H1 (cell line): ENCODE measurements around the gene CEMP1. TPM values are rescaled to one million over a fixed set of nuclear protein-coding genes. Genes with fewer than 3 reads are reported as not detected.

Experiments used
- CTCF ChIA-PET: fragments of 300-600 bp; sonication (Branson Sonifier 250); formaldehyde crosslinking; loops from one replicate; lab custom pipeline; 2021; ENCODE audit not compliant: partially characterized antibody; lab: Charles Lee
- POLR2A ChIA-PET: fragments of 300-600 bp; sonication (Branson Sonifier 250); formaldehyde crosslinking; loops from one replicate; lab custom pipeline; 2021; ENCODE audit warnings: inconsistent platforms; ENCODE audit not compliant: partially characterized antibody; lab: Charles Lee
- DNase-seq, 2 experiments: peaks; one replicate each; pipeline versions ENCODE4 v3.0.0 to v3.0.0-alpha.2; 2010 to 2022; ENCODE audit warnings: low spot score in 2 of 2, low read depth in 1 of 2, mixed read lengths in 1 of 2
- FAIRE-seq: peaks from 2 replicates; lab custom pipeline; 2011; peaks lifted over from hg19 to GRCh38; lab: Jason Lieb, UNC
- H2AFZ ChIP-seq: 2 replicates; pipeline ENCODE4 v1.8.1; 2012; ENCODE audit warnings: low read length, inconsistent platforms
- H2AK5ac ChIP-seq: 2 replicates; pipeline ENCODE4 v1.6.1; 2013; ENCODE audit warnings: low read depth, low read length
- H2BK120ac ChIP-seq: replicated peaks from 2 replicates; pipeline ENCODE3; 2013; ENCODE audit warnings: low read depth, low read length, inconsistent platforms
- H2BK12ac ChIP-seq: 2 replicates; pipeline ENCODE4 v1.6.1; 2013; ENCODE audit warnings: low read depth, low read length
- H2BK15ac ChIP-seq: 2 replicates; pipeline ENCODE4 v1.6.1; 2013; ENCODE audit warnings: low read length
- H2BK20ac ChIP-seq: 2 replicates; pipeline ENCODE4 v1.6.1; 2013; ENCODE audit warnings: low read length
- H2BK5ac ChIP-seq: 2 replicates; pipeline ENCODE4 v1.6.1; 2013; ENCODE audit warnings: low read depth, low read length
- H3K14ac ChIP-seq: 2 replicates; pipeline ENCODE4 v1.6.1; 2013; ENCODE audit warnings: inconsistent platforms; ENCODE audit not compliant: insufficient read length
- H3K18ac ChIP-seq: 2 replicates; pipeline ENCODE4 v1.6.1; 2013; ENCODE audit warnings: low read length; ENCODE audit errors: extremely low read depth
- H3K23ac ChIP-seq: 2 replicates; pipeline ENCODE4 v1.6.1; 2013; ENCODE audit warnings: inconsistent platforms; ENCODE audit not compliant: insufficient read length
- H3K23me2 ChIP-seq: 2 replicates; pipeline ENCODE4 v1.6.1; 2013; ENCODE audit warnings: low read depth, low read length
- H3K27ac ChIP-seq: 2 replicates; pipeline ENCODE4 v1.6.1; 2011; ENCODE audit warnings: low read depth, low read length, inconsistent platforms
- H3K27me3 ChIP-seq, 4 experiments: replicated peaks in 1 of 4; 1 replicate in 1 of 4; 2 replicates in 3 of 4; pipeline versions ENCODE4 v1.6.1 to v1.8.1; 2011 to 2013; ENCODE audit warnings: low read length in 3 of 4, mild to moderate bottlenecking in 3 of 4, inconsistent platforms in 2 of 4, mixed read lengths in 2 of 4, moderate library complexity in 1 of 4; ENCODE audit not compliant: control insufficient read depth in 3 of 4, insufficient read depth in 3 of 4; ENCODE audit errors: extremely low read depth in 1 of 4
- H3K36me3 ChIP-seq, 4 experiments: 2 replicates each; pipeline versions ENCODE4 v1.6.1 to v1.8.1; 2011 to 2013; ENCODE audit warnings: mild to moderate bottlenecking in 4 of 4, low read length in 3 of 4, moderate library complexity in 2 of 4, control low read depth in 1 of 4, inconsistent platforms in 1 of 4; ENCODE audit not compliant: insufficient read depth in 4 of 4, control insufficient read depth in 2 of 4
- H3K4ac ChIP-seq: replicated peaks from 2 replicates; pipeline ENCODE3; 2013; ENCODE audit warnings: low read length, low read depth, mixed read lengths, inconsistent platforms; ENCODE audit not compliant: insufficient read length
- H3K4me1 ChIP-seq, 4 experiments: replicated peaks in 1 of 4; 1 replicate in 1 of 4; 2 replicates in 3 of 4; pipeline versions ENCODE4 v1.6.1 to v1.8.1; 2011 to 2013; ENCODE audit warnings: low read length in 3 of 4, inconsistent platforms in 2 of 4, mixed read lengths in 1 of 4; ENCODE audit not compliant: insufficient read depth in 4 of 4, control insufficient read depth in 3 of 4
- H3K4me2 ChIP-seq, 2 experiments: 2 replicates each; pipeline versions ENCODE4 v1.6.1 to v1.8.1; 2011 to 2013; ENCODE audit warnings: low read depth in 2 of 2, low read length in 2 of 2, control low read depth in 1 of 2, inconsistent platforms in 1 of 2, mild to moderate bottlenecking in 1 of 2; ENCODE audit not compliant: insufficient read depth in 1 of 2
- H3K4me3 ChIP-seq, 4 experiments: fragments of 200-600, 300-600 bp in 1 of 4; sonication (generic), shearing (Covaris generic), sonication (Bioruptor Twin) in 1 of 4; 2 replicates each; pipeline versions ENCODE4 v1.5.1 to v1.8.1; 2011 to 2016; ENCODE audit warnings: low read length in 4 of 4, low read depth in 3 of 4, control low read depth in 2 of 4, inconsistent platforms in 2 of 4, mild to moderate bottlenecking in 2 of 4, mixed read lengths in 1 of 4, moderate library complexity in 1 of 4; ENCODE audit not compliant: insufficient read depth in 2 of 4; ENCODE audit errors: extremely low read depth in 1 of 4
- H3K56ac ChIP-seq: replicated peaks from 2 replicates; pipeline ENCODE3; 2013; ENCODE audit warnings: low read depth, mild to moderate bottlenecking, mixed read lengths, low read length, inconsistent platforms; ENCODE audit not compliant: insufficient read length
- H3K79me1 ChIP-seq: 2 replicates; pipeline ENCODE4 v1.6.1; 2013; ENCODE audit warnings: low read depth, low read length, control low read depth
- H3K79me2 ChIP-seq, 2 experiments: 2 replicates each; pipeline versions ENCODE4 v1.6.1 to v1.8.1; 2012 to 2013; ENCODE audit warnings: low read length in 2 of 2, mild to moderate bottlenecking in 2 of 2, inconsistent platforms in 1 of 2; ENCODE audit not compliant: insufficient read depth in 2 of 2, control insufficient read depth in 1 of 2
- H3K9ac ChIP-seq, 4 experiments: replicated peaks in 1 of 4; 1 replicate in 1 of 4; 2 replicates in 3 of 4; pipeline versions ENCODE4 v1.6.1 to v1.8.1; 2011 to 2013; ENCODE audit warnings: low read depth in 3 of 4, low read length in 3 of 4, control low read depth in 2 of 4, mild to moderate bottlenecking in 2 of 4, moderate library complexity in 2 of 4, inconsistent platforms in 1 of 4; ENCODE audit errors: extremely low read depth in 1 of 4
- H3K9me3 ChIP-seq, 2 experiments: 2 replicates each; pipeline versions ENCODE4 v1.6.1 to v1.8.1; 2012 to 2013; ENCODE audit warnings: mild to moderate bottlenecking in 2 of 2, moderate library complexity in 2 of 2, control low read depth in 1 of 2, inconsistent platforms in 1 of 2, low read depth in 1 of 2, low read length in 1 of 2, mixed read lengths in 1 of 2; ENCODE audit not compliant: insufficient read depth in 2 of 2
- H4K20me1 ChIP-seq, 2 experiments: replicated peaks in 1 of 2; 2 replicates each; pipeline versions ENCODE3 to v1.8.1; 2011 to 2013; ENCODE audit warnings: inconsistent platforms in 2 of 2, low read length in 2 of 2, mild to moderate bottlenecking in 1 of 2; ENCODE audit not compliant: insufficient read depth in 2 of 2, control insufficient read depth in 1 of 2
- H4K5ac ChIP-seq: 2 replicates; pipeline ENCODE4 v1.6.1; 2013; ENCODE audit warnings: low read length, low read depth, mixed read lengths, inconsistent platforms; ENCODE audit not compliant: insufficient read length
- H4K8ac ChIP-seq: 2 replicates; pipeline ENCODE4 v1.8.0; 2013; ENCODE audit warnings: mild to moderate bottlenecking, moderate library complexity, low read length, inconsistent platforms; ENCODE audit not compliant: insufficient read depth; ENCODE audit errors: extremely low read depth
- H4K91ac ChIP-seq: replicated peaks from 2 replicates; pipeline ENCODE3; 2013; ENCODE audit warnings: low read length, mixed read lengths, inconsistent platforms; ENCODE audit not compliant: insufficient read length
- EP300 ChIP-seq, 2 experiments: IDR thresholded peaks; 1 replicate in 1 of 2; 2 replicates in 1 of 2; pipeline ENCODE4 v1.6.1; 2011 to 2012; ENCODE audit warnings: low read depth in 2 of 2, low read length in 2 of 2, mild to moderate bottlenecking in 2 of 2, borderline replicate concordance in 1 of 2, inconsistent platforms in 1 of 2, moderate library complexity in 1 of 2
- HDAC2 ChIP-seq, 2 experiments: fragments of 300-600 bp in 1 of 2; sonication (generic) in 1 of 2; IDR thresholded peaks; 2 replicates each; pipeline ENCODE4 v1.6.1; 2011 to 2012; ENCODE audit warnings: low read depth in 2 of 2, low read length in 2 of 2, mild to moderate bottlenecking in 2 of 2, moderate library complexity in 2 of 2, borderline replicate concordance in 1 of 2, inconsistent platforms in 1 of 2
- KDM4A ChIP-seq: IDR thresholded peaks from one replicate; pipeline ENCODE4 v1.7.1; 2012; ENCODE audit warnings: low read depth, mild to moderate bottlenecking, moderate library complexity, low read length, inconsistent platforms; ENCODE audit not compliant: severe bottlenecking
- MAX ChIP-seq: IDR thresholded peaks from 2 replicates; pipeline ENCODE4 v1.6.1; 2012; ENCODE audit warnings: inconsistent platforms
- PHF8 ChIP-seq: fragments of 200-600 bp; sonication (generic); conservative IDR thresholded peaks from 2 replicates; pipeline ENCODE4 v1.7.1; 2012; ENCODE audit warnings: low read depth, mild to moderate bottlenecking, inconsistent platforms, low read length, moderate library complexity
- RXRA ChIP-seq: IDR thresholded peaks from 2 replicates; pipeline ENCODE4 v1.6.1; 2011; ENCODE audit warnings: low read depth, mild to moderate bottlenecking, low read length, moderate library complexity; ENCODE audit not compliant: insufficient read depth
- SRF ChIP-seq: IDR thresholded peaks from 2 replicates; pipeline ENCODE4 v1.6.1; 2011; ENCODE audit warnings: mild to moderate bottlenecking, low read depth, low read length, moderate library complexity
- SUZ12 ChIP-seq: fragments of 200-600 bp; sonication (generic); IDR thresholded peaks from 2 replicates; pipeline ENCODE4 v1.6.1; 2012; ENCODE audit warnings: mild to moderate bottlenecking, inconsistent platforms, low read length, moderate library complexity, mixed read lengths
- WGBS, 2 experiments: shearing (Covaris generic) in 1 of 2; methylation state at CpG; one replicate each; pipeline versions ENCODE4 v1.1.6 to v1.1.7; 2013 to 2015; ENCODE audit warnings: low lambda C conversion rate in 2 of 2, mixed read lengths in 2 of 2, inconsistent platforms in 1 of 2, low coverage in 1 of 2, missing lambda C conversion rate in 1 of 2; ENCODE audit not compliant: insufficient replicate concordance in 2 of 2, insufficient coverage in 1 of 2, insufficient read length in 1 of 2; ENCODE audit errors: extremely low coverage in 1 of 2, missing lambda C conversion rate in 1 of 2; 5-methylcytosine and 5-hydroxymethylcytosine counted together
- polyA plus RNA-seq, 7 experiments: library from polyadenylated mRNA; depleted of rRNA in 3 of 7; stranded (reverse) in 5 of 7; unstranded in 2 of 7; fragments of >200 nt in 5 of 7; fragments of 200-250 nt in 2 of 7; gene quantifications; 1 replicate in 5 of 7; 2 replicates in 1 of 7; 4 replicates in 1 of 7; pipeline versions ENCODE4 v1.2.1 to v1.2.3, GENCODE V29; 2011 to 2013; ENCODE audit warnings: missing spikeins in 2 of 7, mixed read lengths in 2 of 7
- total RNA-seq: library from RNA; stranded (reverse); fragmentation: NEBNext Ultra II Directional; extraction: Animal tissue kit (Norgen Biotek cat#: 25700); gene quantifications from 2 replicates; pipeline ENCODE4 v1.2.1, GENCODE V29; 2021

The CEMP1 gene
- total and polyA plus RNA-seq, 2 of the 8 experiments (the other 6 are each of a cell fraction or from before 2014, with no cell fraction given), result not detected

GRCh38 chr16:2483939-2484897 is 47.0 kb downstream of the CEMP1 start:
- no peaks in the 10 kb centered on the region for H3K36me3 ChIP-seq
- H3K9me3 ChIP-seq, result no peaks in the 10 kb centered on the region
- H4K8ac ChIP-seq, result no peak overlapping the region
- H3K23me2 ChIP-seq, result no peaks in the 10 kb centered on the region
- H3K14ac ChIP-seq, result no peak overlapping the region
- H3K4ac ChIP-seq, result no peak overlapping the region
- H3K79me2 ChIP-seq, result peaks cover 0 to 2% of the 10 kb centered on the region in 2 experiments; a peak in 1 of 4 replicates
- ChIA-PET CTCF (interaction anchor here (0.6 to 3.0 kb wide), 10 partner anchors 9 to 187 kb away, joined by 3 to 23 read pairs (median 4); partner anchors contain the start of genes ATP6V0C and TEDC2), POLR2A (interaction anchor here (0.8 to 1.7 kb wide), 4 partner anchors 9 to 31 kb away, joined by 3 to 4 read pairs (median 3); partner anchors contain the start of genes NTN3 and TEDC2)
- H2AK5ac ChIP-seq, result no peak overlapping the region
- no peak overlapping the region for H2BK20ac ChIP-seq
- no peak overlapping the region for H3K56ac ChIP-seq
- H4K5ac ChIP-seq, result no peak overlapping the region
- H3K4me2 ChIP-seq, result no peak overlapping the region
- H3K23ac ChIP-seq, result no peak overlapping the region
- no peak overlapping the region for H2BK120ac ChIP-seq
- no peak overlapping the region for H3K18ac ChIP-seq
- 88% methylated on average over 16 of the region's 16 CpGs; no CpG with 5 or more reads in 1 of the 2 experiments for WGBS, 2 experiments
- FAIRE-seq (no peak), DNase-seq (no peak)
- no peak overlapping the region for H4K91ac ChIP-seq
- no peak overlapping the region for H2BK5ac ChIP-seq
- no peaks in the 10 kb centered on the region; a peak in 1 of 7 replicates for H3K27me3 ChIP-seq
- H3K4me3 ChIP-seq, result no peak overlapping the region
- H2BK15ac ChIP-seq, result no peak overlapping the region
- H3K9ac ChIP-seq, result no peak overlapping the region
- H3K79me1 ChIP-seq, result peaks cover 16% of the 10 kb centered on the region
- H2AFZ ChIP-seq, result no peak overlapping the region
- H2BK12ac ChIP-seq, result no peak overlapping the region
- peaks cover 3 to 6% of the 10 kb centered on the region in 2 experiments for H4K20me1 ChIP-seq
- TF ChIP-seq MAX (no peak), SRF (no peak), EP300 (IDR thresholded peaks at IDR 0.05; ENCODE audit: borderline replicate concordance in 1 of 2, low read depth in 2 of 2, low read length in 2 of 2) (no peak), KDM4A (no peak), RXRA (no peak), HDAC2 (IDR thresholded peaks at IDR 0.05; ENCODE audit: borderline replicate concordance in 1 of 2, low read depth in 2 of 2, low read length in 2 of 2) (no peak), PHF8 (no peak), SUZ12 (no peak)
- TF ChIP-seq, all 59 proteins: peak for 0
- Histone ChIP-seq H3K27ac (no peak overlapping the region), H3K4me1 (peaks cover 0 to 3% (median 0%) of the 10 kb centered on the region in 4 experiments; a peak in 1 of 7 replicates)
